ENCODE results near the gene NELL2. TPM values are rescaled to one million over a fixed set of nuclear protein-coding genes. Genes with fewer than 3 reads are reported as not detected.

NELL2 gene
- total RNA-seq, 4 donors from 2014 or later = 0.51 to 4.2 (median 1.8) TPM

GRCh38 chr12:44749566-44749965 is 126.5 kb downstream of the NELL2 start:
- TF ChIP-seq CTCF (IDR thresholded peaks at IDR 0.05; ENCODE audit: low read depth) = no peak

GRCh38 chr12:44748950-44749468 is 127.1 kb downstream of the NELL2 start:
- no peak for TF ChIP-seq CTCF (IDR thresholded peaks at IDR 0.05; ENCODE audit: low read depth)

- TF ChIP-seq CTCF (IDR thresholded peaks at IDR 0.05; ENCODE audit: low read depth) = no peak
These were observed 138.1 kb downstream of the NELL2 start for GRCh38 chr12:44738051-44738450.

- TF ChIP-seq CTCF (IDR thresholded peaks at IDR 0.05; ENCODE audit: low read depth) = no peak
These were observed 147.5 kb downstream of the NELL2 start for GRCh38 chr12:44728566-44728965.

- no peak for TF ChIP-seq CTCF (IDR thresholded peaks at IDR 0.05; ENCODE audit: low read depth)
These were observed 155.8 kb downstream of the NELL2 start for GRCh38 chr12:44720265-44720664.

GRCh38 chr12:44717612-44718011 is 158.5 kb downstream of the NELL2 start:
- TF ChIP-seq CTCF (IDR thresholded peaks at IDR 0.05; ENCODE audit: low read depth) = no peak

GRCh38 chr12:44716711-44717110 is 159.4 kb downstream of the NELL2 start:
- TF ChIP-seq CTCF (IDR thresholded peaks at IDR 0.05; ENCODE audit: low read depth) = no peak
